Activated CD4-positive, alpha-beta T cell treated with anti-CD3 and anti-CD28 coated beads, Interleukin-2, amount 50 U/mL, for 16 hours (primary cell): ENCODE results near the gene IMPDH1.
"Not testable (repeated sequence)": the region's sequence is repeated elsewhere in the genome, so short reads cannot be mapped to it uniquely, and the experiment has no call there.

Experiments used
- DNase-seq: peaks from one replicate; pipeline ENCODE4 v3.0.0-alpha.2; 2020

IMPDH1 gene

DNA sequence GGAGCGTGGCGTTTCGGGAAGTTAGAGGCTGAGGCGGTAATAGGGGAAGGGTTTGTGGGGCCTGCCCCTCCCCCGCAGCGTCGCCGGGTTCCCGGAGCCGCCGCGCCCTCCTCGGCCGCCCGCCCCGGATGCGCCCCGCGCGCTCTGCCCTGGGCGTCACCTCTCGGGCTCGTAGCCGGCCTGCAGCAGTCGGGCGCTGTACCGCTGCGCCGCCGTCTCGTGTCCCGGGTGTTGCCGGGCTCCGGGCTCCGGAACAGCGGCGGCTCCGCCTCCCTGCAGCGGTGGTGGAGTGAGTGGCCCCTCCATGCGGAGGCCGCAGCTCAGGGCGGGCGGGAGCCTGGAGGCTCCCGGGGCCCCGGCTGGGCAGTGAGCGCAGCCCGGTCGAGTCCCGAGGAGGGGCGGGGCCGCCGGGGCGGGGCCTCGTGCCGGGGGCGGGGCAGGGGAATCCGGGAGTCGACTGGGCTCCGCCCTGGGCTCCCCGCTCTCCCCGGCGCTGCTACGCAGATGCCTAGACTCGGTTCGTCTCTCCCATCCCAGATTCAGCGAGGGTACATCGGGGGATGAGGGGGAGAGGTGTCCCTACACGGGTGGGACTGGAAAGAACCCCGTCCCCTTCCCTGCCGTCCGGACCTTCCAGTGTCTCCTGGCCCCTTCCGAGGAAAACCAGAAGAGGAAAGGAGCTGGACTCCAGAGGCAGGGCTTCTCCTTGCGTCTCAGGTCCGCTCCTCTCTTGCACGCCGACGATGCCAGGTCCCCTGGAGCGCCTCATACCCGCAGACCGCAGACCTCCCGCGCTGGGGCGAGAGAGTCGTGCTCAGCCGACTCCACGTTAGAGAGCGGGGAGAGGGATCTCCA, at the start of gene IMPDH1:
Gene IMPDH1 (minus strand): TSS at position 387 of the 855 bp plus-strand sequence. CDS start 81 bp downstream, at position 306.
- peak; percentile 83 for DNase-seq

GRCh38 chr7:128459394-128459878, 49.7 kb upstream of the IMPDH1 start:
- DNase-seq = peak; percentile 77

DNA sequence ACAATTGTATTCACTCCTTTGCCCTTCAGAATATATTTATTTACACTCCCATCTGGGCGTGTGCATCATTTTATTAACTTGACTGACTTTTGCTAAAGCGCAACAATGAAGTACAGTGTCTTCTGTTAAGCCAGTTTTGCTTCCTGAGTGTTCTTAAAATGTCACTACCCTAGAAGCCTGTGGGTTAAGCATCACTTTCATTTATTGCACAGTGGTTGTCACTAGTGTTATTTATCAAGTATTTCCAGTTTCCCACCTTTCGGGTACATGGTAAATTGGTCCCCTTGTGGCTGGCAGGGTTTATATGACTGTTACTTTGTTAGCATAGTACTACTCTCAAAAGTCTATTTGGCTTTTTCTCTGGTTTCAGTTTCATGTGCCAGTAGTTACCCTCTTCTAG, 49.2 kb upstream of the IMPDH1 start:
- DNase-seq = peak; percentile 74

DNA sequence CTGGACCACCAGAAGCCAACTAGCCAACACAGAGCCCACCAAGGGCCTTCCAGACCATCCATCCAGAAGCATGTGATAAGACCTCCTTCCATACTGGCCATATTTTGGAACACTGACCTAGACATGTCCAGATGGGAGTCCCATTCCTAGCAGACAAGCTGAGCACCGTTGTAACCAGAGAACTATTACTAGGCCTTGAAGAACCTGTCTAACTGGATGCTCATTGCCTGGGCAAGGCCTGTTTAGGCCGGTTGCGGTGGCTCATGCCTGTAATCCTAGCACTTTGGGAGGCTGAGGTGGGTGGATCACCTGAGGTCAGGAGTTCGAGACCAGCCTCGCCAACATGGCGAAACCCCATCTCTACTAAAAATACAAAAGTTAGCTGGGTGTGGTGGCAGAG, 47.6 kb upstream of the IMPDH1 start:
- DNase-seq = not testable (repeated sequence)

- no peak for DNase-seq
Measured at GRCh38 chr7:128456255-128456725, 46.5 kb upstream of the IMPDH1 start.

DNA sequence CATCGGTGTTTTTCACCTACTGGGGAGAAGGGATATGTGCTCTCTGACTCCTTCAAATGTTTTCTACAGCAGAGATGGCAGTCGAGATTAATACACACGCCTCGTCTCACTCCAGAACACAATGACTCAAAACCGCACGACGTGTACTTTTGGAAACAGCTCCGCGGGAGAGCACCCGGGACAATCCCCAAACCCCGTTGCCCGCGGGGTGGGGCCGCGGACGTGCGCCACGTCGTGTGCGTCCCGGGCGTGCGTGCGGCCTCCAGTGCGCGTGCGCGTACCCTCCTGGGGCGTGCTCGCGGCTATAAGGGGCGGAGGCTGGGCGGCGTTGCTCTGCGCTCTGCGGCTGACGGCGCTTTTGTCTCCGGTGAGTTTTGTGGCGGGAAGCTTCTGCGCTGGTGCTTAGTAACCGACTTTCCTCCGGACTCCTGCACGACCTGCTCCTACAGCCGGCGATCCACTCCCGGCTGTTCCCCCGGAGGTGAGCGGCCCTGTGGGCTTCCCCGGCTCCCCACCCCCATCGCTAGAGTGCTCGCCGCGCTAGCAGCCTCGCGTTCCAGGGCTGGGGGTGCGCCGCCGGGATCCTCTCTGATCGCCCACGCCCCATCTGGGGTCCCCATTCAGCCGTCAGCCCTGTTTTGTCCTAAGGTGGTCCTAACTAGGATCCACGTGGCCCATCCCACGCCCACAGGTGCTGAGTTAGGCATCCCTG, 45.9 kb upstream of the IMPDH1 start, which contains the start of gene HILPDA:
Gene HILPDA (plus strand): TSS at position 336 of the 712 bp plus-strand sequence. CDS start 1,391 bp downstream, outside the sequence.
- DNase-seq = peak; percentile 96

DNA sequence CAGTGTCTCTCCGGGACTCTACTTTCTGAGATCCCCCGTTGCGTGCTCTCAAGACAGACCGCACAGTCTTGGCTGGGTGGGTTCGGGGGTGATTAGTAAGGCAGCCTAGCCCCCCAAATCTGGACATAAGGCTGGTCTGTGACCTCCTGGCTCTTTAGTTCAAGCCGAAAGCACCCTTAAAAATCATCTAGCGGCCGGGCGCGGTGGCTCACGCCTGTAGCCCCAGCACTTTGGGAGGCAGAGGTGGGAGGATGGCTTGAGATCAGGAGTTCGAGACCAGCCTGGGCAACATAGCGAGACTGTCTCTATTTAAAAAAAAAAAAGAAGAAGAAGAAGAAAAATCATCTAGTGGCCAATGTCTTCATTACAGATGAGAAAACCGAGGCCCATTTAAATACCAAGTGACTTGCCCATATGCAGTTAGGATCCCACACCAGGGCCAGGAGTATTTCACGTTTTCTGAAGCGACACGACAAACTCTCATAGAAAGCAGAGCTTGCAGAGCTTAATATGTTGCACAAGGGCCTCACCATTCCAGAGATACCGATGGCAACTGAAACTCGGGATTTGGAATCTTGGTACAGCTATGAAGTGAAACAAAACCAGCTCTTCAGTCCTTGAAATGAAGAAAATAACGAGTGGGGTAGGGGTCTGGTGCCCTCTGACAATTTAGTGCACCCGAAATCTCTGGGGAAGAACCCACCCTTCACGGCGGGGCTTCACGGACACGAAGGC, 45.2 kb upstream of the IMPDH1 start:
- DNase-seq = no peak

DNA sequence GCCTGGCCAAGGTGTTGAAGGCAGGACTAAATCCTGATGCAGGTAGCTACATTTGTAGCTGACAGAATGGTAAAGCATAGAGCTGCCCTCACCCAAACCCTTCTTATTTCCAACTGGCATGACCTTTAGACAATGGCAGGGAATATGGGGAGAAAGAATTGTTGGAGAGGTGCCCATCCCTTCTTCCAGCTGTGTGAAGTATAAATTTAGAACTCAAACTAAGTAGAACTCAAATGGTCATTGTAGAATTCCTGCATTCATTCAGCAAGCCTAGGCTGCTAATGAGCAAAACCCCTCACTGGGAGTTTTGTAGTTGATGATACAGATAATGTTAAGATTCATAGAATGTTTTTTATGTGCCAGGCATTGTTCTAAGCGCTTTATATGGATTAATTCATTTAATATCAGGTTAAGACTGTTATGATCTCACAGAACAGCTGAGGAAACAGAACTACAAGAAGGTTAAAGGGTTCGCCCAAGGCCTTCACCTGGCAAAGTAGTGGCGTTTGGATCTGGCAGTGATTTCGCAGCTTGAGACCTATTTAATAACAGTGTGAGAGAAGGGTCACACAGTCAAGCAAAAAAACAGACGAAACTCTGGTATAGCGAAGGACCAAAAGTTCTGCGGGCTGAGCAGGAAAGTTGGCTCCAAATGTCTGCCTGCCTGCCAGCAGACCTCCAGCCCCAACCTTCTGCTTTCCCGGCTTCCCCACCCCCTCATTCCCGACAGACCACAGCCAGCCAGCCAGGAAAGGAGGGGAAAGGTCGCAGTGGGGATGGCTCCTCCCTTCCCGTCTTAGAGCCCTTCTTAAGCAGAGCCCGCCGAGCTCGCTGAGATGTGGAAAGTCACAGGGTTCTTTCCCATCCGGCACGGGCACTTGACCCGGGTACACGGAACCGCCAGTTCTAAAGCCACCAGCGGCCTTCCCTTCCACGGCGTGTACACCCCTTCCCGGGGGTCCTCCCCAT, 44.3 kb upstream of the IMPDH1 start:
- no peak for DNase-seq

- no peak for DNase-seq
Measured at GRCh38 chr7:128452552-128452951, 42.8 kb upstream of the IMPDH1 start.

- no peak for DNase-seq
Measured at GRCh38 chr7:128450913-128451312, 41.1 kb upstream of the IMPDH1 start.

GRCh38 chr7:128450409-128450808, 40.6 kb upstream of the IMPDH1 start:
- no peak for DNase-seq

DNA sequence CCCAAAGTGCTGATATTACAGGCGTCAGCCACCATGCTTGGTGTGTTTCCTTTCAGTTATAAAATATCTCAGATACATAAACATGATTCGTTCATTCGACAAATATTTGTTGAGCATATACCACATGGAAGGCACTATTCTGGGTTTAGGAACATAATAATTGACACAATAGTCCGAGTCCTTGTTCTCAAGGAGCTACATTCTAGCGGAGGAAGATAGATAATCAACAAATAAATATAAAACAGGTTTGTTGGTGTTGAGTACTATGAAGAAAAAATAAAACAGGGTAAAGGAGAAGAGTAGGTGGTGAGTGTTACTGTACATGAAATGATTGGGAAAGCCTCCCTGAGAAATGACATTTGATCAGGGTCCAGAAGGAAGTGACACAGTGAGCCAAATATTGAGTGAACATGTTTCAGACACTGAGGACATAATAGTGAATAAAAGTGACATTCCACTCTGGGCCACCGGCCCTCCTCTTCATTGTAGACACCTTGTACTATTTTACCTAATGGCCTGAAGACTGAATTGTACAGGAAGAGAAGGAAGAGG, 39.0 kb upstream of the IMPDH1 start:
- no peak for DNase-seq

- no peak for DNase-seq
Measured at GRCh38 chr7:128447941-128448564, 38.3 kb upstream of the IMPDH1 start.

GRCh38 chr7:128446306-128446705, 36.5 kb upstream of the IMPDH1 start:
- no peak for DNase-seq

DNA sequence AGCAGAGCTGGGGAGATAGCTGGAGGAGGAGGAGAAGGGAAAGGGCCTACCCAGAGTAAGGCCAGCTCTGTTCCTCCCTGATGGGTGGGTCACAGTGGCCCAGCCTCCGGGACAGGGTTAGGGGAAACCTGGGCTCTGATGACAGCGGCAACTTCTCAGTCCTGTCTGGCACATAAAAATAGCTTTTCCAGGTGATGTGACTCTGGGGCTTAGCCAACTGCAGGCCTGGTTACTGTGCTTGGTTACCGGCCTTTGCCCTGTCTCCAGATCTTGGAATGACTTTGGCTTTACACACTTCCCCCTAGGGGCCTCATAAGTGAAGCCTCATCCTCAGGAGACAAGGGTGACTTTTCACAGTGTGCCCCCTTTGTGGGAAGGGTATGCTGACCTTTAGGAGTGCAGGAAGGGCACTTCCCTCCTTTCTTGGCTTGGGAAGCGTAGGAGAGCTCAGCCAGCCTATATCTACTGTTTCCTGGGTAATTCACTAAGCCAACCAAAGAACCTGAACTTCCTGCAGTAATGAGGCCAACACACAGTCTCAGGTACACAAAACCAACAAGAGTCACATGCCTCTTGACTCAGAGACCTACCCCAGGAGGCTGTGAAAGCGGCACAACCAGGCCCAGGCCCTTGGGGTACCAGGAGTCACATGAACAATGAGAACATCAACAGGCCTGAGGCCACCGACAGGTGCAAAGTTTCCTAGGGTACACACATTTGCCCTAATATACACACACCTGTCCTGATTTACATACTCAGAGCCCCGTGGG, 34.2 kb upstream of the IMPDH1 start:
- DNase-seq = no peak

- DNase-seq = no peak
Measured at GRCh38 chr7:128442356-128442755, 32.6 kb upstream of the IMPDH1 start.

DNA sequence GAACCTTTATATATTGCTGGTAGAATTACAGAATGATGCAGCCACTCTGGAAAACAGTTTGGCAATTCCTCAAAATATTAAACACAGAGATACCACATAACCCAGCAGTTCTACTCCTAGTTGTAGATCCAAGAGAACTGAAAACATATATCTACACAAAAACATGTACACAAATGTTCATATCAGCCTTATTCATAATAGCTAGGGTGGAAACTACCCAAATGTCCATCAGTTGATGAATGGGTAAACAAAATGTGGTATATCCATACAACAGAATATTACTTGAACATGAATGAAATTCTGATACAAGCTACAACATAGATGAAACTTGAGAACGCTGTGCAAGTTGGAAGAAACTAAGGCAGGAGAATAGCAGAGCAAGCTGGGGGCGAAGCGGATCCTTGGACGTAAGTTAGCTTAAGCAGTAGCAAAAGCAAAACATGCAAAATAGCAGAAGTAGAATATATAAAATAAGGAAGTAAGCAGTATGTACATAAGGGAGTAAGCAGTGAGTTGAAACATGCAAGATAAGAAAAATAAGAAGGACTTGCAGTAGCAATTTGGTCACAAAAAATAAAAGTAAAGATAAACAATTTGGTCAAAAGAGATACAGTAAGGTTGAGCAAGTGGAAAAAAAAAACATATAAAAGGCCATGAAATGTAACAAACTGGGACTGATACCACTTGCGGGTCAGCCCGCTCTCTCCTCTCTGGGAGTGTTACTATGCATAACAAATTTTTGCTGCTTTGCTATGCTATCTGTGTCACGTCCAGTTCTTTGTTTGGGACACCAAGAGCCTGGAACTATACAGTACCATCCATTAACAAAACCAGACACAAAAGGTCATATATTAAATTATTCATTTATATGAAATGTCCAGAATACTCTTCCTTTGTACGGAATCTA, 27.9 kb upstream of the IMPDH1 start:
- DNase-seq = no peak

- no peak for DNase-seq
Measured at GRCh38 chr7:128435327-128435686, 25.5 kb upstream of the IMPDH1 start.
